NCI-H2029 (cell line): ENCODE measurements around the gene PLCL2.

Experiments used
- DNase-seq: peaks from one replicate; lab custom pipeline; 2025; lab: John Stamatoyannopoulos, UW

The PLCL2 gene

DNA sequence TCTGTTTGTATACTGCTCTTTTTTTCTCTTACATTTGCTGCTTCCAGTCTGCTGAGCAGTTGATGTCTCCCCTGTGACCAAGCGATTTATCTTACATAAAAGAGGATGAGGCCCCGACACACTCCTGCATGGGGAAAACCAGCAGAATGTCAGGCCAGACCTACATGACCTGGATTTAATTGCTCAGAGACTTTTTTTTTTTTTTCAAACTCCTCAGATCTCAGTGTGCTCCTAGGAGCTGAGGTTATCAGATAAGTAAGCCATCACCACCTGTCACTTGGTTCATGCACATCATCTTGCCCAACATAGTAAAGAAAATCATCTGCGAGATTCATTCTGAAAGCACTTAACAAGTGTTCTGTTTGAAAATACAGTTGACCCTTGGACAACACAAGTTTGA, 163.1 kb downstream of the PLCL2 start:
- no peak for DNase-seq

DNA sequence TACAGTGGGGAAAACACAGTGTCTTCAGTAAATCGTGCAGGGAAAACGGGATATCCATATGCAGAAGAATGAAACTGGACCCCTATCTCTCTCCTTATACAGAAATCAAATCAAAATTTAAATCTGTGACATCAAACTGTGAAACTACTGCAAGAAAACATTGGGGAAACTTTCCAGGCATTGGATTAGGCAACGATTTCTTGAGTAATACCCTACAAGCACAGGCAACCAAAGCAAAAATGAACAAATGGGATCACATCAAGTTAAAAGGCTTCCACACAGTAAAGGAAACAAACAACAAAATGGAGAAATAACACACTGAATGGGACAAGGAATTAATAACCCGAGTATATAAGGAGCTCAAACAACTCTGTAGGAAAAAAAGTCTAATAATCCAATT, 165.3 kb downstream of the PLCL2 start:
- DNase-seq = no peak

DNA sequence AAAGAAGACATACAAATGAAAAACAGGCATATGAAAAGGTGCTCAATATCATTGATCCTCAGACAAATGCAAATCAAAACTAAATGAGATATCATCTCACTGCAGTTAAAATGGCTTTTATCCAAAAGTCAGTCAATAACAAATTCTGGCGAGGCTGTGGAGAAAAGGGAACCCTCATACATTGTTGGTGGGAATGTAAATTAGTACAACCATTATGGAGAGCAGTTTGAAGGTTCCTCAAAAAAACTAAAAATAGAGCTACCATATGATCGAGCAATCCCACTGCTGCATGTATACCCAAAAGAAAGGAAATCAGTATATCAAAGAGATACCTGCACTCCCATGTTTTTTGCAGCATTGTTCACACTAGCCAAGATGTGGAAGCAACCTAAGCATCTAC, 165.8 kb downstream of the PLCL2 start:
- DNase-seq = no peak

DNA sequence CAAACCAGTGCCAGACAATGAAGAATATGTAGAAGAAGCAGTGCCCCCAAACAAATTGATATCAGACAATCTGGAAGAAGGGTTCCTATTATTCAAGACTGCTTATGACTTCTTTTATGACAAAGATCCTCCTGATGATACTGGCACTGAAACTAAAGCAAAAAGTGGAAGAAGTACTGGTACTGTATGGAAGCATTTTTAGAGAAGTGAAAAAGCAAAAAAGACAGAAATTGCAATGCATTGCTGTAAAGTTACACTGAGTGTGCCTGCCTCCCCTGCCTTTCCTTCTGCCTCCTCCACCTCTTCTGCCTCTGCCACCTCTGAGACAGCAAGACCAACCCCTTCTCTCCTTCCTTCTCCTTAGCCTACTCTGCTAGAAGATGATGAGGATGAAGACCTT, 167.6 kb downstream of the PLCL2 start:
- no peak for DNase-seq

DNA sequence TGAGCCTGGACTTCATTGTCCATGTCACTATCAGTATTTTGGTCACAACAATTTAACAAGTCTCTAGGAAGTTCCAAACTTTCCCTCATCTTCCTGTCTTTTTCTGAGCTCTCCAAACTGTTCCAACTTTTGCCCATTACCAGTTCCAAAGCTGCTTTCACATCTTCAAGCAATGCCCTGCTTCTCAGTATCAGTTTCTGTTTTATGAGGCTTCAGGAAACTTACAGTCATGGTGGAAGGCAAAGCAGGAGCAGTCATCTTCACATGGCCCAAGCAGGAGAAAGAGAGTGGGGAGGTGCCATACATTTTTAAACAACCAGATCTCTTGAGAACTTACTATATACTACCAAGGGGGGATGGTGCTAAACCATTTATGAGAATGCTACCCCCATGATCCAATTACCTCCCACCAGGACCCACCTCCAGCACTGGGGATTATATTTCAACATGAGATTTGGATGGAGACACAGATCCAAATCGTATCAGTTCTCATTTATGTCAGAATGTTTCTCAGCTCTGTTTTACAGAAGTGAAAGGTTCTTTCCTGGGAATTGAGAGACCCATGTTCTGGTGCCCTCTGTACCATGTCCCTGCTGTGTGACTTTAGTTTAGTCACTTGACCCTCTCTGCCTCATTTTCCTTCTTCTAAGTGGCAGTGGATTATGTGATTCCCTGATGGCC, 169.7 kb downstream of the PLCL2 start:
- no peak for DNase-seq

DNA sequence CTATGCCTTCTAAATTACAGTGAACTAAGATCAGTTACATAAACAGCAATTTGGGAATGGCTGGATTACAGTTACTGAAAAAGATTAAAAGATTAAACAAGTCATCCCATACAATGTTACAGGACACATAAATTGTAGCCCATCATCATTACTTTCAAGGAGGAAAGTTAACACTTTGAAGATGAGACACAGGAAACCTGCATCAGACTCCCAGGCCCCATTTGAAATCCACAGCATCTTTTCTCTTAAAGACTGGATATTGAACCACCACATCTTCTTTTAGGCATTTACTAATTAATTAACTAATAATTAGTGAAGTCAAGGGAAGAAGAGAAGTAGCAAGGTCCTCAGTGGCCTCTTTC, 170.2 kb downstream of the PLCL2 start:
- DNase-seq = no peak

DNA sequence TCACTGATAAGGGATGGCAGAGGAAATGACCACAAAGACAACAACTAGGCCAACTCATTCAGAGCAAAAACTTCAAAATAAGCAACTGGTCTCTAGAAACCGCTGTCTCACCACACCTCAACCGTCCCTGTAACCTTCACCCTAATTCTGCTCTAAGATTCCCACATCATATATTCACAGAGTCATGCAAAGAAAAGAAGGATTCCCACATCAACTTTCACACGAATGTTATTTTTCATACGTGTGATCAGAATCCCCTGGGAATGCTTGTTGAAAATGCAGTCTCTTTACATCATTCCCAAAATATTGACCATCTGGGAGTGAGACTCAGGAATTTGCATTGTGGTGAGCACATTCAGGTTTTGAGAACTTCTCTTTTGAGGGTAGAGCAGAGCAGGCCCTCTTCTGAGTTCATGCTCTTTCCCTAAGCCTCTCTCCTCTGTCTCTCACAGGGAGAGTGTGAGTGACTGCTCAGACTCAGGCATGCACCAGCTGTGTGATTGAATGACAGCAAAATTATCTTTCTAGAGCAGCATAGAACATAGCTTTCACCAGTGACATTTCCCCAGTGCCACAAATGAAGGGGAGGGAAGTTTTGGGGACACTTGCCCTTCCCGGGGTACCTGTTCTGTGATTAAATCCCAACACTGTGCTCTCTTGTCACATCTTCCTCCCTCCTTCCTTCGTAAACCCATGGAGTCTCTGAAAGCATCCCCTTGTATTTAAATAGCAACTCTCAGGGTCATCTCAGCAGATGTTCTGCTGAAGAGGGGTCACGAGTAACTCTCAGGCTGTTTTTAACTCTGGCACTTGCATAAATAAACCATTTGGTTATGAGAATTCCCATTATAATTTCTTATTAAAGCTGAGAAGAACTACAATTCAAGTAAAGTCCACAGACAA, 170.9 kb downstream of the PLCL2 start:
- DNase-seq = no peak

DNA sequence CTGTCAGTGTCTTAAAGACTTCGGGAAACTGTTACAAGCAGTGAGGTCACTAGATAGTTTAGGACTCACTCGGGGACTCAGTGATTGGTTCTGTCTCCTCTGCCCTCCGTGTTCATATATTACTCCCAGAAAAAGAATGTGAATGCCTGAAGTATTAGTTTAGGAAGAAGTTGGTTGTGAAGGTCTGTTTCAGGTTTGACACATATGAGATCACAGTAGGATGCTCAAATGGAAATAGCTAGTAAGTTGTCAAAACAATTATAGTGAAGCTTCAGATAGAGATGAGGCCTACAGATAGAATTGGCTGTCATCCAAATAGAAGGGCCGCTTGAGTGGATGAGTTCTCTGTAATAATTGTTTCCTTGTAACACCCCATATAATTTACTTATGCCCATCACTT, 172.6 kb downstream of the PLCL2 start:
- peak; percentile 29 for DNase-seq

DNA sequence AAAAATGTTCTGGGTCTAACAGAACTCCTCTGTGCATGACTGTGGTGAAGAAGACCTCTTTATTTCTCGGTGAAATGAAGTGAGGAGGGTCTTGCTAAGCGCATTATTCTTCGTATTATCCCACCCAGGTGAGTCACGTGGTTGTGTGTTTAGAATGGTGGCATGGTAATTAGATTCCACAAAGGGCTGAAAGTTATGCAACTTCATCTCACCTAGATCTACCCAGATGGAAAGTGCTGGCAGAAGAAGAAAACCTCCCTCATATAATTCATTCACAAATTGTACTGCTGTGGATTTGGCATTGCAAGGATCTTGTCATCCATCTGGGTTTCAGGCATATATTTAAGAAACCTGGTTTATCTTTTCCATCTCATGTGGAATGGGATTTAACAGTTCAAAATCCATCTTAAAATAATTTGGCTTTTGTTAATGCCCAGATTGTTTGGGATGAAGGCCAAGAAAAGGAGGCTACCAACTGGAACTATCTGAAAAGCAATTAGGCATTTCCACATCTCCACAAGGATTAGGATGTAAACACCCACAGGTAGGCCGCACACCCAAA, 175.3 kb downstream of the PLCL2 start:
- no peak for DNase-seq

DNA sequence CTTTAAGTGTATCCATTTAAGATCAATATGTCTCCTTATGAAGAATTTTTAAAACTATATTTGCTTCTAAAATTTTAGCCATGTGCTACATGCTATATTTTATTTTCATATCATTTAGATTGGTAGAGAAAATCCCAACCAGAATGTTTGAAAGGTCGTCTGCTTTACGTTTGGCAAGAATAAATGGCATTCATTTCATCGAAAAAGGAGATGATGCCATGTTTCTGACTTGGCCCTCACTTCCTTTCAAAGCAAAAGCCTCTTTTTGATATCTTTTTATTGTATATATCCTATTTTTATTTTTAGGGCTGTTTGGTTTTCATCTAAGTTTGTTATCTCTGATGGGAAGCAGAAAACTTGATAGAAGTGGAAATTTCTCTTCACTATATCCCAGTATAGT, 176.2 kb downstream of the PLCL2 start:
- no peak for DNase-seq

DNA sequence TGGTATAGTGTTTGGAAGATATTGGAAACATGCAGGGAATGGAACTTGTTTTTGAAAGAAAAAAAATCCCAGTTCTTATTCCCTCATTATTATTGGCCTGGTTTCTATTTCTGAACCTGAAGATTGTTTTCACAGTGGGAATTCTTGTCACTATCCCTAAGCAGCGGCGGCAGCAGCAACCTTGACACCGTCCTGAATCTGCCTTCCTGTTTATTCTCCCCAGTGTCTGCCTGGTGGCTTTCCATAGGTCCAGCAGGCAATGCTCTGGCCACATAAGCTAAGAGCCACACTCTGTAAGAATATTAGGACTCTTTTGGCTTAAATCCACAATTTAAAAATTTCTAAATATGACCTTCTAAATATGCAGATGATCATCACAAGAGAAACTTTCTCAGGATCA, 178.0 kb downstream of the PLCL2 start:
- no peak for DNase-seq

DNA sequence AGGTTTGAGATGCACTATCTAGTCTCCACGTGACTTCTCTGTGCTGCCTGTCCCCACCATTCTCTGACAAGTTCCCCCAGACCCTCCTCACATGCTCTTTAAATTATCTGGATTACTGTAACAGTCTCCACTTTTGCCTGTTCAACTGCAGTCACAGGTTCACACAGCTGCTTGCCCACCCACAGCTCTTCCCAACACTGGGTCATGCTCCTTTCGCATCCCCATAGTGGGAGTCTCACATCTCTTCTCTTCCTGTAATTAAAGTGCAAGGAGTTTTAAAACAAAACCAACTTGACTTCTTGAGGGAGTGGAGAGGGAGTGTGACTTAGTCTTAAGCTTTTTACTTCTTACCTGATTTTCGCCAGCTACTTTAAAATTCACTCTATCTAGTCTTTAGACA, 178.8 kb downstream of the PLCL2 start:
- no peak for DNase-seq

DNA sequence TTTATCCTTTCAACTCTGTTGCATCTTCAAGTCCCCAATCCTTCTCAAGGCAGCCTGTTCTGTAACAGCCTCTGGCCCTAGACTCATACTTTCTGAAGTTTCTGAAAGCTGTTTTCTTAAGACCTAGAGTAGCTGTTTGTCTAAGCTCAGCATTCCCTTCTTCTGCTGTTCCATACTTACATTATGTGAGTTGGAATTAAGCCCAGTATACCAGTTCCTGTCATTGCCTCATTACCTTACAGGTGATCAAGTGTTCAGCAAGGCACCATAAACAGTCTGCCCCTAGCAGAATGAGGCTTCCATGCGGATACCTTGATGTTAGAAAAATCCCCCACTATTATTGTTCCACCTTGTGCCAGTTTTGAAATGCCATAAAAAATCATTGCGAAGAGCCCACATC, 180.6 kb downstream of the PLCL2 start:
- peak; percentile 87 for DNase-seq

DNA sequence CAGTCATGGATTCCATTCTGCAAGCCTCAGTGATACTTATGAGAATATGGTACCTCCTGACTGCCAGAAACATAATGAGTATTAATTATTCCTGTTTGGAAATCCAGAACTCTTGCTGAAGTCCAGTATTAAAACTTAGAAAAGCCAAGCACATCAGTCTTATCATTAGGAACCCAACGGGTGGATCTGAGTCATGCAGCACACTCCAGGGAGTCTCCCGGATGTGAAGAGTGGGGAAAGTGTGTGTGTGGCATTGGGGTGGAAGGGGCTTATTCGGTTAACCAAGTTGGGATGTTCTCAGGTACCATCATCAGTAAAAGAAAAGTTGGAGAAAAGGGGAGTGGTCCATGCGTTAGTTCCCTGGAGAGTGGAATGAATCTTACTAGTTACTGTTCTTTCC, 181.1 kb downstream of the PLCL2 start:
- no peak for DNase-seq

DNA sequence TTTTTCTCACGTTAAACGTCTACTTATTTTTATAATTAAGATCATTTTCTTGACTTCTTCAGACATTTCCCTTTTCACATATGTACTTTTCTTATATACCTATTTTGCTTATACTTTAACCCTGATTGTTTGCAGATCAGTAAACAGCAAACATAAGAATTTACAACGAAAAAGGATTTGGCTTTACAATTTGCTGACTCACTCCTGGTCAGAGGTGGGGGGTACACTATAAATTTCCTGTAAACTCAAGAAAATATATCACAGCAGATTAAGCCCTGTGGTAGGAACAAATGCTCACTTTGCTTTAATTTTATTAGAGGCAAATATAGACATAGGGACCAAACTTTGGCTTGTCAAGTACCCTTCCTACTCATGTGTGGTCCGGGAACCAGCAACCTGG, 185.0 kb downstream of the PLCL2 start:
- DNase-seq = no peak

DNA sequence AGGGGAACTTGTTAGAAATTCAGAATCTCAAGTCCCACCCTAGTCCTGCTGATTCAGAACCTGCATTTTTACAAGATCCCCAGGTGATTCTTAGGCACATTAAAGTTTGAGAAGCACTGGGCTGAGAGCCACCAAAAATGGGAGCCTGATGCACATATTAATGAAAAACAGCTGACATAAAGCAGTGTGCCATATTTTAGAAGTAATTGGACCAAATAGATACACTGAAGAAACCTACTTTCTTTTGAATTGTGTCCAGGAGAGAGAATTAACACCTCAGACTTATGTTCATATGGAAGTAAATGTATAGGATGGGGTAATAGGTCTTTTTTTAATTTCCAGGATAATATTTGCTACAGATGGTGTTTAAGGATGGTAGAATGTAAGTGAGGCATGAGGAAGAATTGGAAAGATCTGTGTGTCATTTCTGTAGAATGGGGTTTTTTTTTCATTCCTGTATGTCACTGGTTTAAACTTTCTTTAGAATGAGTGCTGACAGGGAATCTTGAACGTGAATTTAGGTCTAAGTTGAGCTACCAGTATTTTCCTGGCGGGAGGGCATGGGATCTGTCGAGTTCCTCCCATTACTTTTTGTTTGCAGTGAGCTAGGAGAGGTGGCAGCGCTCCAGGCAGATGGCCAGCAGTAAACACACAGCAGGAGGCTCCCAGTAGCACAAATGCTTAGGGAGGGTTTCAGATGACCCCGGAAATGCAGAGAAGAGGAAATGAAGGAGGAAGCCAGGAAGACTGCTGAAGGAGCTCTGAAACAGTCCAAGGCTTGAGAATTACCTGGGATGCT, 185.6 kb downstream of the PLCL2 start:
- peak; percentile 91 for DNase-seq

DNA sequence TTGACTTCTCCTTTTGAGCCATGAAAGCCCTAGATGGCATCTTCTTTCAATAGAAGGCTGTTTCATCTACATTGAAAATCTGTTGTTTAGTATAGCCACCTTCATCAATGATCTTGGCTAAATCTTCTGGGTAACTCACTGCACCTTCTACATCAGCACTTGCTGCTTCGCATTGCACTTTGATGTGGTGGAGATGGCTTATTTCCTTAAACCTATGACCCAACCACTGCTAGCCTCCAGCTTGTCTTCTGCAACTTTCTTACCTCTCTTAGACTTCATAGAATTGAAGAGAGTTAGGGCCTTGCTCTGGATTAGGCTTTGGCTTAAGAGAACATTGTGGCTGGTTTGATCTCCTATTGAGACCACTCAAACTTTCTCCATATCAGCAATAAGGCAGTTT, 189.8 kb downstream of the PLCL2 start:
- no peak for DNase-seq

DNA sequence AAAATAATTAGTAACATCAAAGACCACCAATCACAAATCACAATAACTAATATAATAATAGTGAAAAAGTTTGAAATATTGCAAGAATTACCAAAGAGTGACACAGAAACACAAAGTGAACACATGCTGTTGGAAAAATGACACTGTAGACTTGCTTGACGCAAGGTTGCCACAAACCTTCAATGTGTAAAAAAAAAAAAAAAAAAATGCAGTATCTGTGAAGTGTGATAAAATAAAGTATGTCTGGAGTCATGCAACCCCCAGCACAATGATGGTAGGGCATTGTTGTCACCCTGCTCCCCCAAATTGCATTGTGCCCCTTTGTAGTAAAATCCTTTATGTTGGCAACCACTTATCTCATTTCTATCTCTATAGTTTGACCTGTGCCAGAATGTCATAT, 190.6 kb downstream of the PLCL2 start:
- DNase-seq = no peak

DNA sequence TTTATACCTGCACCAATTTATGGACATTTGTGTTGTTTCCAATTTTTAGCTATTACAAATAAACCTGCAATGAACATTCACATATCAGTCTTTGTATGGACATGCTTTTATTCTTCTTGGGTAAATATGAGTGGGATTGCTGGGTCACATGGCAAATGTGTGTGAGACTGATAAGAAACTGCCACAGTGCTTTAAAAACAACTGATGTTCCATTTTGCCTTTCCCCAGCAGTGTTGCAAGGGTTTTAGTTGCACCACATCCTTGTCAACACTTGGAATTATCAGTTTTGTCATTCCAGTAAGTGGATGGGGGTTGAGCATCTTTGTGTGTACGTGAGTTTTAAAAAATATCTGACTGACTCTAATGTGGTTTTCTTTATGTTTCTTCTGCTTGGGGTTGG, 191.2 kb downstream of the PLCL2 start:
- no peak for DNase-seq

DNA sequence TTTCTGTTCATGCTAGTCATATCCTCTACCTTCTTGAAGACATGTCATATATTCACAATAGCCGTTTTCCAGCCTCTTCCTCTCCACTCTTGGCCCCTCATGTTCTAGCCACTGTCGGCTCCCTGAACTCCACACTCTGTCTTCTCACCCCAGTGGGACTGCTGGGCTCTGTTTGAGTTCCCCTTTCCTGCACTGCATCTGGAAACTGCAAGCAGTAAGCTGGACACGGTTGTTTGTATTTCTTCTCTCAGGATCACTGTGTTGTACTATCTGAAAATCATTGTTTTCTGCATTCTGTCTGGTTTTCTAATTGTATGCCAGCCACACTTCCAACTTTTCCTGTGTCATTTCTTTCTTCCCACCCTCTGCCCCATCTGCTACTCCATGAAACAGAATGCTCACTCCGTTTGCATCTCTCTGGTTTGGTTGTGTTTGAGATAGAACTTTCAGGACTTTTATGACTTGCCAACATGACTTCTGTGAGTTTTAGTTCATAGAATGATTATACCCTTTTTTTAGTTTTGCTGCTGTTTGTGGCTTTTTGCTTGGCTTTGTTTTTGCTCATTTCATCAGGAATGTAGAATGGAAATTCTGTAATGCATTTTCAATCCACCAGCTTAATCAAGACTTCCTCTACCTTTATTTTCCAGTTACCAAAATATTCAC, 192.3 kb downstream of the PLCL2 start:
- no peak for DNase-seq

DNA sequence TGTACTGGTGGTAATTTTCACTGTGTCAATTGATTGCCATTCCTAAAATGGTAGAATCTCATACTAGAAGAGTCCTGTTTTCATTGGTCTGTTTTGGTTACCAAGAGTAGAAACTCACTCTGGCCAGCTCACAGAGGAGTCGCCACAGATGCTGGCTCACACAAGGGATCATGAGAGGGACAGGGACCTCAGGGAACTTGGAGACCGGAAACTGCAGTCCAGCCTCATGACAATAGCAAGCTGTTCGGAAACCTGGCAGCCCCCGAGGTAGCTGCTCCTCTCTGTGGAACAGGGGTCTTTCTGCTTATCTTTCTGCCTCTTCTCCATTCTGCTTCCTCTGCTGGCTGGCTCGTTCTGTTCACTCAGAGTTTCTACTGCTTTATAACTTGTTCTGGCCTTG, 192.9 kb downstream of the PLCL2 start:
- no peak for DNase-seq

DNA sequence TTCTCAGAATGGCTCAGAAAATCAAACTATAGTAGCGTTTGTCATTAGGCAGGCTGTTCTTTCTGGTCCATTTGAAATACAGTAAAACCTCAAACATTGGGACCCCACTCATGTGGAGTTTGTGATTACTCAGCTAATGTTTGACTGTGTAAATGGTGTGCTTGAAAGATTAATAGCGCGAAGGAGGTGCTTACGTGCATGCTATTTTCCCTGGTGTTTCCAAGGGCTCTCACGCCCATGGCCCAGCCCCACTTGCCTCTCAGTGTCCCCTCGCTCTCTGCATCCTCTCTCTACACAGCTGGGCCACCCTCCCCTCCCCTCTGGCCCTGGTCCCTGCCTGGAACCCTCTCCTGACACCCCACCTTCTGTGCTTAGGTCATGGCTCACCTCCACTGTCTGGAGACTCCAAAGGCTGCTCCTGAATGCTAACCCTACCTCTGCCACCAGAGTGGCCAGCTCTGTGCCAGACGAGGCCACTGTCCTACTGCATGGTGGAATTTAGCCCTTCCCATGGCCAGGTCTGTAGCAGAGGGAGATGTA, 194.2 kb downstream of the PLCL2 start:
- no peak for DNase-seq
